Ishikawa (cell line): ENCODE data around the gene AQP2.

Experiments
- CEBPB ChIP-seq: IDR thresholded peaks from 2 replicates; pipeline ENCODE4 v1.6.1; 2012
- CREB1 ChIP-seq: IDR thresholded peaks from 2 replicates; pipeline ENCODE4 v1.6.1; 2012; ENCODE audit warnings: low read depth
- EGR1 ChIP-seq: IDR thresholded peaks from 2 replicates; pipeline ENCODE4 v1.6.1; 2012
- EP300 ChIP-seq: IDR thresholded peaks from 2 replicates; pipeline ENCODE4 v1.6.1; 2012; ENCODE audit warnings: borderline replicate concordance
- FOXM1 ChIP-seq: IDR thresholded peaks from 2 replicates; pipeline ENCODE4 v1.6.1; 2012; ENCODE audit warnings: low read depth, borderline replicate concordance
- RAD21 ChIP-seq: IDR thresholded peaks from 2 replicates; pipeline ENCODE4 v1.6.1; 2012; ENCODE audit warnings: low read depth
- REST ChIP-seq: IDR thresholded peaks from 2 replicates; pipeline ENCODE4 v1.6.1; 2012; ENCODE audit warnings: low read depth, mild to moderate bottlenecking
- TAF1 ChIP-seq: IDR thresholded peaks from 2 replicates; pipeline ENCODE4 v1.6.1; 2012; ENCODE audit warnings: low read depth, mild to moderate bottlenecking
- TEAD4 ChIP-seq: IDR thresholded peaks from 2 replicates; pipeline ENCODE4 v1.6.1; 2012
- YY1 ChIP-seq: IDR thresholded peaks from 2 replicates; pipeline ENCODE4 v1.6.1; 2012; ENCODE audit warnings: low read depth
- TF ChIP-seq, protein P1 (sequence below): IDR thresholded peaks from 2 replicates; pipeline ENCODE4 v1.6.1; 2012
- TF ChIP-seq, protein P2 (sequence below): IDR thresholded peaks from 2 replicates; pipeline ENCODE4 v1.6.1; 2012

DNA sequence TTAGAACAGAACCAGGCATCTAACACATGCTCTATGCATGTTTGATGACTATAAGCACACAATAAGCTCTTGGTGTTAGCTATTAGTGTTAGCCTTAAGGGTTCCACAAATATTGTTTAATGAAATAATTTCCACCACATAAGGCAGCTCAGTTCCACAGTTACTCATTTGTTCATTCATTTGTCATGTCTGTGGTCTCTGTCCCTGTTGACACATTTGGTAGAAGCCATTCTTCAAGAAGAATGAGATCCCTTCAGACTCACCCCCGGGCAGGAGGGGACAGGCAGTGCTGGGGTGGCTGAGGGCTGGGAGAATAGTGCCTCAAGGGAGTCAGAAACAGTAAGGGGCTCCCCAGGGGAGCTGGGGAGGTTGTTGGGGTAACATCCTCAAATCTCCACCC lies 43.2 kb upstream of the AQP2 start:
- TF ChIP-seq YY1 (no peak), REST (no peak), RAD21 (no peak), TEAD4 (no peak), CEBPB (no peak), EP300 (no peak), EGR1 (no peak), CREB1 (no peak), TAF1 (no peak), FOXM1 (no peak)
- TF ChIP-seq, protein P1, sequence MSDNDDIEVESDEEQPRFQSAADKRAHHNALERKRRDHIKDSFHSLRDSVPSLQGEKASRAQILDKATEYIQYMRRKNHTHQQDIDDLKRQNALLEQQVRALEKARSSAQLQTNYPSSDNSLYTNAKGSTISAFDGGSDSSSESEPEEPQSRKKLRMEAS: no peak
- TF ChIP-seq, protein P2, sequence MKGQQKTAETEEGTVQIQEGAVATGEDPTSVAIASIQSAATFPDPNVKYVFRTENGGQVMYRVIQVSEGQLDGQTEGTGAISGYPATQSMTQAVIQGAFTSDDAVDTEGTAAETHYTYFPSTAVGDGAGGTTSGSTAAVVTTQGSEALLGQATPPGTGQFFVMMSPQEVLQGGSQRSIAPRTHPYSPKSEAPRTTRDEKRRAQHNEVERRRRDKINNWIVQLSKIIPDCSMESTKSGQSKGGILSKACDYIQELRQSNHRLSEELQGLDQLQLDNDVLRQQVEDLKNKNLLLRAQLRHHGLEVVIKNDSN: no peak
